DOHH2 (cell line): ENCODE measurements around the gene MED20.

Experiments used
- EZH2phosphoT487 ChIP-seq: fragments of 200-600 bp; sonication (generic); IDR thresholded peaks from 2 replicates; pipeline ENCODE4 v1.6.1; 2017; ENCODE audit warnings: borderline replicate concordance, mild to moderate bottlenecking, antibody characterized with exemption, low read length, moderate library complexity, mixed read lengths
- TF ChIP-seq, protein P1 (sequence below): fragments of 200-600 bp; sonication (generic); IDR thresholded peaks from one replicate; pipeline ENCODE4 v1.5.1; 2014; ENCODE audit warnings: antibody characterized with exemption, mild to moderate bottlenecking, low read depth, low read length; ENCODE audit not compliant: poor library complexity, severe bottlenecking

DNA sequence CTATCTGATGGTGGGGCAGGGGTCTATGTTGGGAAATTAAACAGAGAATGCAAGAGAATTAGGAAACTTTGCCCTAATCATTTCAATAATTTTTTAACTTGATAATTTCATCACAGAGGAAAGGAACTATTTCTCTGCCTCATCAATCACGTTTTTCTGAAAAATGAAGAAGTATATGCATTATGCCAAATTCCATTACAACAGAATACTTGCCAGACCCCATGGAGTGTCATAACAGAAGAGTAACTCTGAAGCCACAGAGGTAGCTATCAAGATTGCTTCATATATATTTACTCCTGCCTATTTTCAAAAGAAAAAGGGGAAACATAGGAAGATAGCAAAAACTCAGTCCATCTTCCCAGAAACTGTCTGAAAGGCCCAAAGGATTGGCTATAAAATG, 20.1 kb downstream of the MED20 start:
- TF ChIP-seq, protein P1, sequence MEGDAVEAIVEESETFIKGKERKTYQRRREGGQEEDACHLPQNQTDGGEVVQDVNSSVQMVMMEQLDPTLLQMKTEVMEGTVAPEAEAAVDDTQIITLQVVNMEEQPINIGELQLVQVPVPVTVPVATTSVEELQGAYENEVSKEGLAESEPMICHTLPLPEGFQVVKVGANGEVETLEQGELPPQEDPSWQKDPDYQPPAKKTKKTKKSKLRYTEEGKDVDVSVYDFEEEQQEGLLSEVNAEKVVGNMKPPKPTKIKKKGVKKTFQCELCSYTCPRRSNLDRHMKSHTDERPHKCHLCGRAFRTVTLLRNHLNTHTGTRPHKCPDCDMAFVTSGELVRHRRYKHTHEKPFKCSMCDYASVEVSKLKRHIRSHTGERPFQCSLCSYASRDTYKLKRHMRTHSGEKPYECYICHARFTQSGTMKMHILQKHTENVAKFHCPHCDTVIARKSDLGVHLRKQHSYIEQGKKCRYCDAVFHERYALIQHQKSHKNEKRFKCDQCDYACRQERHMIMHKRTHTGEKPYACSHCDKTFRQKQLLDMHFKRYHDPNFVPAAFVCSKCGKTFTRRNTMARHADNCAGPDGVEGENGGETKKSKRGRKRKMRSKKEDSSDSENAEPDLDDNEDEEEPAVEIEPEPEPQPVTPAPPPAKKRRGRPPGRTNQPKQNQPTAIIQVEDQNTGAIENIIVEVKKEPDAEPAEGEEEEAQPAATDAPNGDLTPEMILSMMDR = no peak
- no peak for TF ChIP-seq EZH2phosphoT487
